Stomach (tissue), 9 donors: ENCODE data around the gene ZMAT3. TPM values are rescaled to one million over a fixed set of nuclear protein-coding genes. Genes with fewer than 3 reads are reported as not detected.

Experiments used
- DNase-seq, 2 donors: peaks; one replicate each; pipeline versions ENCODE4 v3.0.0 to v3.0.0-alpha.2; 2013 to 2019
- H3K27ac ChIP-seq, 5 donors: fragments of 200-600 bp in 4 of 5; sonication (generic) in 4 of 5; one replicate each; pipeline ENCODE4 v1.5.1; 2013 to 2019; ENCODE audit warnings: mild to moderate bottlenecking in 1 of 5, moderate library complexity in 1 of 5
- H3K27me3 ChIP-seq, 3 donors: fragments of 200-600 bp; sonication (generic); one replicate each; pipeline ENCODE4 v1.5.1; 2017 to 2019; ENCODE audit warnings: mixed run types in 1 of 3
- H3K36me3 ChIP-seq, 4 donors: fragments of 200-600 bp; sonication (generic); 1 replicate in 3 of 4; 2 replicates in 1 of 4; pipeline ENCODE4 v1.5.1; 2016 to 2019
- H3K4me1 ChIP-seq, 4 donors: fragments of 200-600 bp; sonication (generic); one replicate each; pipeline ENCODE4 v1.5.1; 2016 to 2019
- H3K4me3 ChIP-seq, 4 donors: fragments of 200-600 bp; sonication (generic) in 3 of 4; one replicate each; pipeline ENCODE4 v1.5.1; 2016 to 2019; ENCODE audit warnings: mild to moderate bottlenecking in 1 of 4
- H3K9me3 ChIP-seq, 4 donors: fragments of 200-600 bp; sonication (generic); one replicate each; pipeline ENCODE4 v1.5.1; 2016 to 2019
- CTCF ChIP-seq, 7 experiments: fragments of 450-650 bp in 4 of 7; fragments of 200-600 bp in 3 of 7; sonication (generic) in 3 of 7; IDR thresholded peaks; one replicate each; pipeline ENCODE4 v1.5.1; 2016 to 2019; ENCODE audit warnings: antibody characterized with exemption in 7 of 7, control low read depth in 2 of 7, mild to moderate bottlenecking in 1 of 7
- EP300 ChIP-seq: sonication (generic); formaldehyde crosslinking; IDR thresholded peaks from one replicate; pipeline ENCODE4 v1.6.1; 2017; ENCODE audit warnings: antibody characterized with exemption
- POLR2A ChIP-seq, 4 donors: fragments of 450-650 bp; IDR thresholded peaks; one replicate each; pipeline ENCODE4 v1.6.1; 2016; ENCODE audit warnings: antibody characterized with exemption in 4 of 4, control low read depth in 2 of 4, mild to moderate bottlenecking in 1 of 4, moderate library complexity in 1 of 4
- POLR2AphosphoS5 ChIP-seq, 3 donors: sonication (generic); formaldehyde crosslinking; IDR thresholded peaks; one replicate each; pipeline ENCODE4 v1.6.1; 2016; ENCODE audit warnings: antibody characterized with exemption in 3 of 3
- WGBS, 5 donors: extraction: QIAGEN DNeasy Blood & Tissue Kit in 3 of 5; methylation state at CpG; one replicate each; pipeline versions ENCODE4 v1.1.5 to v1.1.7; 2013 to 2018; 5-methylcytosine and 5-hydroxymethylcytosine counted together
- intact Hi-C: fragments of 100-400 bp; cut with DNase I; formaldehyde crosslinking; loops from one replicate; pipeline ENCODE4 v1.15.1; 2023; ENCODE audit warnings: low total_unique reads
- polyA plus RNA-seq, 3 donors: library from polyadenylated mRNA; stranded (reverse); fragments of 200-250 nt; gene quantifications; one replicate each; pipeline ENCODE4 v1.2.3, GENCODE V29; 2013
- total RNA-seq, 5 donors: library from RNA; depleted of rRNA; stranded (reverse); fragments of >200 nt; gene quantifications; one replicate each; pipeline versions ENCODE4 v1.1.0 to v1.2.3, GENCODE V29; 2014 to 2016
- donor health status: healthy with polysubstance abuse.
- donor health status: Bipolar disorder and iron deficiency.
- donor health status: healthy.

ZMAT3 gene
- total and polyA plus RNA-seq, 8 donors: 1.4 to 19.8 (median 6.5) TPM

- H3K27me3 ChIP-seq: no peaks in the 10 kb centered on the region
- DNase-seq: no peak
- peaks cover 0 to 12% (median 5%) of the 10 kb centered on the region in 4 donors for H3K4me1 ChIP-seq
- H3K9me3 ChIP-seq: no peaks in the 10 kb centered on the region
- H3K27ac ChIP-seq: no peak overlapping the region
- peaks cover 0 to 10% (median 7%) of the 10 kb centered on the region in 4 donors for H3K36me3 ChIP-seq
- no peak overlapping the region for H3K4me3 ChIP-seq
- WGBS, 5 donors: 71 to 76% (median 72%) methylated on average over 4 of the region's 4 CpGs
- no peak for TF ChIP-seq POLR2A (IDR thresholded peaks at IDR 0.05)
- no peak for TF ChIP-seq EP300
- no peak for TF ChIP-seq CTCF (IDR thresholded peaks at IDR 0.05)
- no peak for TF ChIP-seq POLR2AphosphoS5 (IDR thresholded peaks at IDR 0.05)
- intact Hi-C loops: no loop called here
Observed at GRCh38 chr3:179021119-179021903, 50.3 kb downstream of the ZMAT3 start.

- H3K4me1 ChIP-seq: peaks cover 0 to 17% (median 5%) of the 10 kb centered on the region in 4 donors
- no peaks in the 10 kb centered on the region for H3K27me3 ChIP-seq
- no peak overlapping the region for H3K27ac ChIP-seq
- H3K4me3 ChIP-seq: no peak overlapping the region
- DNase-seq: peak in 1 of 2 donors; percentile 44
- peaks cover 0 to 10% (median 6%) of the 10 kb centered on the region in 4 donors for H3K36me3 ChIP-seq
- intact Hi-C loops: no loop called here
- TF ChIP-seq POLR2A (IDR thresholded peaks at IDR 0.05) (no peak), CTCF (IDR thresholded peaks at IDR 0.05) (no peak), POLR2AphosphoS5 (IDR thresholded peaks at IDR 0.05) (no peak), EP300 (no peak)
- WGBS, 5 donors: 3 to 9% (median 6%) methylated on average over 4 of the region's 4 CpGs
- no peaks in the 10 kb centered on the region for H3K9me3 ChIP-seq
Observed at GRCh38 chr3:179020112-179020511, 51.5 kb downstream of the ZMAT3 start.

GRCh38 chr3:179018808-179019207 is 52.8 kb downstream of the ZMAT3 start:
- no peaks in the 10 kb centered on the region for H3K36me3 ChIP-seq
- no peak overlapping the region for H3K27ac ChIP-seq
- DNase-seq: no peak
- no peaks in the 10 kb centered on the region for H3K27me3 ChIP-seq
- no peaks in the 10 kb centered on the region for H3K9me3 ChIP-seq
- intact Hi-C loops: loop anchor here (5.0 kb wide), 1 partner anchor 298 kb away; no protein-coding TSS in a partner anchor
- no peak overlapping the region for H3K4me3 ChIP-seq
- H3K4me1 ChIP-seq: peaks cover 0 to 17% (median 5%) of the 10 kb centered on the region in 4 donors
- no peak for TF ChIP-seq CTCF (IDR thresholded peaks at IDR 0.05)
- TF ChIP-seq EP300: no peak
- no peak for TF ChIP-seq POLR2A (IDR thresholded peaks at IDR 0.05)
- no peak for TF ChIP-seq POLR2AphosphoS5 (IDR thresholded peaks at IDR 0.05)
- WGBS, 5 donors: 88 to 100% (median 95%) methylated on average over 1 of the region's 1 CpG

GRCh38 chr3:179016979-179017670 is 54.5 kb downstream of the ZMAT3 start:
- DNase-seq: no peak
- Histone ChIP-seq H3K4me1 (peaks cover 0 to 17% (median 5%) of the 10 kb centered on the region in 4 donors), H3K9me3 (no peaks in the 10 kb centered on the region), H3K36me3 (no peaks in the 10 kb centered on the region), H3K27me3 (no peaks in the 10 kb centered on the region), H3K27ac (no peak overlapping the region), H3K4me3 (no peak overlapping the region)
- 74 to 79% (median 78%) methylated on average over 9 of the region's 9 CpGs for WGBS, 5 donors
- intact Hi-C loops: loop anchor here (5.0 kb wide), 1 partner anchor 300 kb away; no protein-coding TSS in a partner anchor
- TF ChIP-seq POLR2A (IDR thresholded peaks at IDR 0.05) (no peak), CTCF (IDR thresholded peaks at IDR 0.05) (no peak), POLR2AphosphoS5 (IDR thresholded peaks at IDR 0.05) (no peak), EP300 (no peak)
